DMS53 (cell line): Measurements from ENCODE around the gene SH3RF1.
"Not testable (repeated sequence)": the region's sequence is repeated elsewhere in the genome, so short reads cannot be mapped to it uniquely, and the experiment has no call there.

Source experiments
- DNase-seq: peaks from one replicate; lab custom pipeline; 2025; lab: John Stamatoyannopoulos, UW

The SH3RF1 gene

GRCh38 chr4:169201222-169202144, 69.3 kb downstream of the SH3RF1 start:
- peak; percentile 16 for DNase-seq

DNA sequence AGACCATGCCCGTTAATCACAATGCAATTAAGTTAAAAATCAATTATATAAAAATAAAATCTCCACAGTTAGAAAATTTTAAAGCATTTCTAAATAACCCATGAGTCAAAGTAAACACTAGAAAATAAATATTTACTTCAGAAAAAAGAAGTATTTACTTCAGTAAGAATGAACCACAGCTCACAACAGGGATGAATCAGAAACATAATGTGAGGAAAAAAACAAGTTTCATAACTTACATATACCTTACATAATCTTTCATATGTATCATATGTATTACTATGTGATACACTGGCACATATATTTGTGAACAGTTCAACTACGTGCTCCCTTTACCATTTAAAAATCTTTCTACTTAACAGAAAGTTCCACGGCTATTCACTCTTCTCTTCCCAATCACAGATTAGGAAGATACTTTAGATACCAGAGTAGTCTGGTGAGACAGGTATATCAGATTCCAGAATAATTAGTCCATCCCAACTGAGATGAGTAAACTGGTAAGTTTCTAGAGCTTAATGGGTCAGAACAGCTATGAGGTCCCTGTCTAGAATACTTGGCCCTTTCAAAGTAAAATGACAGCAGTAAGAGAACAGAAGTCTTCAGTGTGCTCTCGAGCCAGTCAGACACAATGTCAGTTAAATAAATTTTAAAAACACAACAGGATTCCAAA, 70.3 kb downstream of the SH3RF1 start:
- DNase-seq = peak; percentile 15

GRCh38 chr4:169199184-169199583, 71.6 kb downstream of the SH3RF1 start:
- no peak for DNase-seq

DNA sequence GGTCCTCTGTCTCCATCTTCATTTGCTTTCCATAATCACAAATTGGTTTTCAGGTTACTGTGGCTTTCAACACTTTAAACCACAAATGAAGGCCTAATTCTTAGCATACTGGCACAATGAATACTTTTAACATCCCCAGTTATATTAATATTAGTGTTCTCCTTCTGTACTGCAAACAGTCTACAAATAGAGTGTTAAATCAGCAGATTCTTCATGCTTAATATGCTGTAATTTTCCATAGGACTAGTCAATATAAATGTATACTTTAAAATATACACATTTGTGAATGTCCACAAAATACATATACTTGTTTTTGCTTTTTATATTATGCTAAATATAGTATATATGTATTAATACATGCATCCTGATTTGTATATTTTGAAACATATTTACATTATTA, 72.6 kb downstream of the SH3RF1 start:
- DNase-seq = no peak

GRCh38 chr4:169197206-169197605, 73.5 kb downstream of the SH3RF1 start:
- DNase-seq = not testable (repeated sequence)

DNA sequence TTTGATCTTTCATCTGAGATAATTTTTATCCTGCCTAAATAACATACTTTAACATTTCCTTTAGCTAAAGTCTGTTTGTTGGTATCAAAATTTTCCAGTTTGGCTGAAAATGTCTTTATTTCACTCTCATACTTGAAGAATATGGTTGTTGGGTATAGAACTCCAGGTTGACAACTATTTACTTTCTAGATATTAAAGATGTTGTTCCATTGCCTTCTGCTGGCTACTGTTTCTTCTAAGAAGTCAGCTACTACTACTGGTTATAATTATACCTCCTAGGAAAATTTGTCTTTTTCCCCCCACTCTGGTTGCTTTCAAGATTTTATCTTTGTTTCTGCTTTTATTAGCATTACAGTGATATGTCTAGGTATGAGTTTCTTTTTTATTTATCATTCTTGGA, 75.7 kb downstream of the SH3RF1 start:
- no peak for DNase-seq

DNA sequence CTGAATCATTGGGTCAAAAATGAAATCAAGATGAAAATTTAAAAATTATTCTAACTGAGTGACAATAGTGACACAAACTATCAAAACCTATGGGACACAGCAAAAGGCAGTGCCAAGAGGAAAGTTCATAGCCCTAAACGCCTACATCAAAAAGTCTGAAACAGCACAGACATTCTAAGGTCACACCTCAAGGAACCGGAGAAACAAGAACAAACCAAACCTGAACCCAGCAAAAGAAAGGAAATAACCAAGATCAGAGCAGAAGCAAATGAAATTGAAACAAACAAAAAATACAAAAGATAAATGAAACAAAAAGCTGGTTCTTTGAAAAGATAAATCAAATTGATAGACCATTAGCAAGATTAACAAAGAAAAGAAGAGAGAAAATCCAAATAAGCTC, 80.8 kb downstream of the SH3RF1 start:
- DNase-seq = not testable (repeated sequence)

DNA sequence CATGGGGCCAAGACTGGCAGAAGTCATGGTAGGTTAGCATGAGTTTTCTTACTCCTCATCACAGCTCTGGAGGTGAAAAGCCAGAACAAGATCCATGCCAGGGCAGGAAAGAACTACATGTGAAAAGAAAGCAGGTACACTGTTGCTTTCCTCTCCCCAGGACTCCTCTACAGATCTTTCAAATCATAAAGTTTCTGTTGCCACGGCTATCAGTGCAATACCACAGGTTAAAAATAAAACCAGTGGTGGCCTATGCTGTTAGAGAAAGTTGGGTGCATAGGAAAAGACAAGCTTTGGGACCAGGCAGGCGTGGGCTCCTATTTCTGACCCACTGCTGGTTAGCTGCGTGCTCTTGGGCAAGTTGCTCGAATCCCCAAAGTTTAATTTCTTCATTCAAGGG, 81.4 kb downstream of the SH3RF1 start:
- no peak for DNase-seq

- no peak for DNase-seq
These were observed 82.6 kb downstream of the SH3RF1 start for GRCh38 chr4:169188204-169188603.

- no peak for DNase-seq
These were observed 85.4 kb downstream of the SH3RF1 start for GRCh38 chr4:169185133-169185956.

GRCh38 chr4:169184686-169185085, 86.1 kb downstream of the SH3RF1 start:
- DNase-seq = no peak

GRCh38 chr4:169184236-169184635, 86.5 kb downstream of the SH3RF1 start:
- no peak for DNase-seq

GRCh38 chr4:169183581-169183980, 87.2 kb downstream of the SH3RF1 start:
- no peak for DNase-seq

DNA sequence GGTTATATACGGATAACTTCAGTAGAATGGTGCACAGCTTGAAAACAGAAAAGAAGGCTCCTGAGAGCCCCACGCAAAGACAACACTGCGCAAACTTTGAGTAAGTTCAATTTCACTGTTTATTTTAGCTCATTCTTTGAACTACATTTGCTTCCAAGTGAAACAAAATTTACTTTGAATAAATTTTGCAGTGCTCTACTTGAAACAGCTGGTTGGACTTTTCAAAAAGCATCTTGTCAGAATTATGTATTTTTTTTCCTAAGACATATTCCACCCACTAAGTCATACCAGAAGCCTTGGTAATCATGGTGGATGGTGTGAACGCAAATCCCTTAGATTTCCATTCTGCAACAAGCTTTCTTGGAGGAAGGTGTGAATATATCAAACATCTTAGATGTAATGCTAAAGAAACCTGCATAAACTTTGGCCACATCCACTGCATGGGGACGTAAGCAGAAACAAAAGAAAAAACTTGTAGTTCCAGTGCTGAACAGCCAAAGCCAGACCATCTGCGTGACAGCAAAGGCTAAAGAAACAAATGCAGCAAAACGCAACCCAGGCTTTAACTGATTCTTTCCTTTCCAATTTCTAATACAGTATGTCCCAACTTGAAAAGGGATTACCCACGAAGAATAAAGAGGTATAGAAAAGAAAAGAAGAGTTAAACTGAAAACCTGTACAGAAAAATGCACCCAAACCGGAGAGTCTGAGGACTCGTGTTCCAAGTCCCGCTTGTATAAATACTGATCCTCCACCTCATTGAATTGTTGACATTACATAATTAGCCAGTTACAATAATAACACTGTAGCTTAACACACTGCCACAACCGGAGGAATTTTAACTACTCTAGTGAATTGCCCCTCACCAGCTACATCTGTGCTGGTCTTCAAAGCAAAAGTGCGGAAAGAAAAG, 90.9 kb downstream of the SH3RF1 start:
- no peak for DNase-seq

GRCh38 chr4:169178092-169178491, 92.7 kb downstream of the SH3RF1 start:
- not testable (repeated sequence) for DNase-seq

DNA sequence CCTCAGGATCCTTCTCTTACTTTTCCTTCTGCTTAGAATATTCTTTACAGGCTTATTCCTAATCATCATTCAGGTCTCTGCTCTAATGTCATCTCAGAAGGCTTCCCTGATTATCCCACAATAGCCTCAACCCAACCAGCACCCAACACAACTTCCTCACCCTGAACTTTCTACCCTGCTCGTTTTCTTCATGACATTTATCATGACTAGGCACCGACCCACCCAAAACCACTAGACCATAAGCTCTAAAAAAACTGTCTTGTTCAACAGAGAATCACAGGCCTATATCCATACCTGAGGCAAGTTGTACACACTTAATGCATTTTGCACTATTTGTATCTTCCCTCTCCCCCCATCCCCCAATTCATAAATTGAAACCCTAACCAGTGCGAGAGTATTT, 95.3 kb downstream of the SH3RF1 start:
- no peak for DNase-seq

- DNase-seq = no peak
These were observed 95.7 kb downstream of the SH3RF1 start for GRCh38 chr4:169175035-169175434.

GRCh38 chr4:169174247-169174646, 96.5 kb downstream of the SH3RF1 start:
- DNase-seq = peak; percentile 6

DNA sequence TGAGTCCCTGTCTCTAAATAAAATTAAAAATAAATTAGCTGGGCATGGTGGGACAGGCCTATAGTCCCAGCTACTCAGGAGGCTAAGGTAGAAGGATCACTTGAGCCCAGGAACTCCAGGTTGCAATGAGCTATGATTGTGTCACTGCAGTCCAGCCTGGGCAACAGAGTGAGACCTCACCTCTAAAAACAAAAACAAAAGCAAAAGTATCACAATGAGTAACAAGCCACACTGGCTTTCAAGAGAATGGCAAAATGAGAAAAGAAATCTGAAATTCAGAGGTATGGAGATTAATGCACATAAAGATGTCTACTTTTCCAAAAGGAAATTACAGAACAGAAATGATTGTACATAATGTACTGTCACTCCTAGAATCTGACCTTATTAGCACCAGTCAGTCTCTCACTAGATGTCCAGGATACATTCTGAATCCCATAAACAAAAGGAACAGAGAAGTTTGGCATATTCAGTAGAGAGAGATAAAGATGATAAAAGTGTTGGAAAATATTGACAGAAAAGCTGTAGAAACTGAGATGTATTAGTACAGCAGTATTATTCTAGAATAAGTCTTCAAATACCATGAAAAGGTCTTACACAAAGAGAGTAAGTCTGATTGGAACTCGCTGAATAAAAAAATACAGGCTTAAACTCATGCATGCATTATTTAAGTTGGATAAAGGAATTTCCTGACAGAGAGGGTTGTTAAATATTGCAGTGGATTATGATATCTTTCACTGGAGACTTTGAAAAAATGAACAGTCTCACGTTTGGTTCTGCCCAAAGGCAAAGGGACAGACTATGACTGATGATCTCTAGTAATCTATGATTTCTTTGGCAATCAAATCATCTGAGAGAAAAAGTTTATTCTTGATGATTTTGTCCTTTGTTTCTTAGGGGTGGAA, 102.5 kb downstream of the SH3RF1 start:
- no peak for DNase-seq
